ENCODE measurements around the gene CROCC2.

The CROCC2 gene

DNA sequence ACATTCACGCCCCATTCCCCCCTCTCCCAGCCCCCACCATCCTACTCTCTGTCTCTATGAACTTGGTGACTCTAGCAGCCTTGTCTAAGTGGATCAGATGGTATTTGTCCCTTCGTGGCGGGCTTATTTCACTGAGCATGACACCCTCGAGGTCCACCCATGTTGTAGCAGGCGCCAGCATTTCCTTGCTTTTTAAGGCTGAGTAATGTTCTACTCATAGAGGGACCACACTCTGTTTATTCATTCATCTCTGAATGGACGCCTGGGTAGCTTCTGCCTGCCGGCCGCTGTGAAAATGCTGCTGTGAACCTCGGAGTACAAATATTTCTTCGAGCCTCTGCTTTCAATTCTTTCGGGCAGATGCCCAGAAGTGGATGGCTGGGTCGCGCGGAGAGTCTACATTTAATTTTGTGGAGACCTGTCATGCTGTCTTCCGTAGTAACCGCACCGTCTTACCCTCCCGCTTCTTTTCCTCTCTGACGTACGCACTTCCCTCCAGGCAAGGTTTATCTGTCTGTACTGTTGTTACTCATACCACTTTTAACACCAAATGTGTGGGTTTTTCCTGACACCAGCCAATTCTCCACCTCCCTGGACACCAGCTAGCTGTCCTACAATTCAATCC lies 5.6 kb downstream of the CROCC2 start:
- DNase-seq = no peak

GRCh38 chr2:240912878-240913809 lies 7.0 kb downstream of the CROCC2 start:
- DNase-seq = no peak

- peak; percentile 80 for DNase-seq
Observed at GRCh38 chr2:240913810-240914644, 7.9 kb downstream of the CROCC2 start.

DNA sequence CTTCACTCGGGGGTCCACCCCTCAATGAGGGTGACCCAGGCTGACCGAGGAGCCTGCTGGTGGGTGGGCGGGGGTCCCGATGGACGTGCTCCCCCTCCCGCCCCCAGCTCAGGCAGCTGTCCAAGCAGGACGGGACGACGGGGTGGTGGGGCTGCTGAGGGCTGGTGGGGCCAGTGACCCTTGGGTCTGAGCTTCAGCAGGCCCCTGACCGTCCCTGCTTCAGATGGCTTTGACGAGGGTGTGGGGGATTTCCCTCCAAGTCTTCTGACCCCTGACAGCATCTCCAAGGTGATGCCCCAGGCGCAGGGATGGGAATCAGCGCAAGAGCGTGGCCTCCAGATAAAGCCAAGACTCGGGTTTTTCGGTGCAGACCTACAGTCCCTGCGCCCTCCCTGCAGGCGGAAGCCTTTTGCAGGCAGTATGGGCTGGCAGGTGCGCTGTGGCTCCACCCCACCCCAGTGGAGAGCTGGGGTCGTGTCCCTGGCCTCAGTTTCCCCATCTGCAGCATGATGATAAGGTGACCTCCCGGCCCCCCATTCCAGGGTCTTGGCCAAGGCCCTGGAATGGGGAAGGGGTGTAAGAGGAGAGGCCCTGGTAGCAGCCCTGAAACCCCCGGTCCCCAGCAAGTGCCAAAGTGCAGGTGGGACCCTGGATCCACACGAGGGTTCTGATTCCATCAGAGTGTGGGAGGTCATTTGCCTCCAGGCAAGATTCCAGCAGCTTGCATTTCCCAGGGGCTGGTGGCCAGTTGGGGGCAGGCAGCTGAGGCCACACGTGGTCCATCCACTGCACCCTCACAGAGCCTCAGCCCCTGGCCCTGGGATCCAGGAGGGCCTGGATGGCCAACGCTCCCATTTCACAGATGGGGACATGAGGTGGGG lies 8.7 kb downstream of the CROCC2 start:
- DNase-seq = no peak

- DNase-seq = no peak
Observed at GRCh38 chr2:240915526-240916341, 9.6 kb downstream of the CROCC2 start.

DNA sequence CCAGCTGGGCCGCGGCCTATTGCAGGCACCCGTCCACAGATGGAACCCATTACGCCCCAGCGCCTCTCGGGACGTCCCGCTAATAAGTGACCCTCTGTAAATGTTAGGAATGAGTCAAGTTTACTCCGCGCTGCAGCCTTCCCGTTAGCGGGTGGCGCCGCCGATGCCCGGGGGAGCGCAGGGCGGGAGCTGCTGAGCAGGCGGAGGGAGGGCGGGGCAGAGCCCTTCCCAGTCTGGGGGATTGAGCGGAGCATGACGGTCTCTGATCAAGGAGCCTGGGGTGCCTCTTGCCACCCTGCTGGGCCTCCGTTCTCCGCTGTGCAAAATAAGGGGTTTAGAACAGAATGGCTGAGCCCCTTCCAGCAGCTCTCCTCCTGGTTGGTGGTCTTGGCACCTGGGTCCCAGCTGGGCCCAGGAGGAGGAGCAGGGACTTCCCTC lies 10.5 kb downstream of the CROCC2 start:
- no peak for DNase-seq

GRCh38 chr2:240917009-240917683 lies 11.0 kb downstream of the CROCC2 start:
- DNase-seq = no peak

- no peak for DNase-seq
Observed at GRCh38 chr2:240917684-240918257, 11.6 kb downstream of the CROCC2 start.

DNA sequence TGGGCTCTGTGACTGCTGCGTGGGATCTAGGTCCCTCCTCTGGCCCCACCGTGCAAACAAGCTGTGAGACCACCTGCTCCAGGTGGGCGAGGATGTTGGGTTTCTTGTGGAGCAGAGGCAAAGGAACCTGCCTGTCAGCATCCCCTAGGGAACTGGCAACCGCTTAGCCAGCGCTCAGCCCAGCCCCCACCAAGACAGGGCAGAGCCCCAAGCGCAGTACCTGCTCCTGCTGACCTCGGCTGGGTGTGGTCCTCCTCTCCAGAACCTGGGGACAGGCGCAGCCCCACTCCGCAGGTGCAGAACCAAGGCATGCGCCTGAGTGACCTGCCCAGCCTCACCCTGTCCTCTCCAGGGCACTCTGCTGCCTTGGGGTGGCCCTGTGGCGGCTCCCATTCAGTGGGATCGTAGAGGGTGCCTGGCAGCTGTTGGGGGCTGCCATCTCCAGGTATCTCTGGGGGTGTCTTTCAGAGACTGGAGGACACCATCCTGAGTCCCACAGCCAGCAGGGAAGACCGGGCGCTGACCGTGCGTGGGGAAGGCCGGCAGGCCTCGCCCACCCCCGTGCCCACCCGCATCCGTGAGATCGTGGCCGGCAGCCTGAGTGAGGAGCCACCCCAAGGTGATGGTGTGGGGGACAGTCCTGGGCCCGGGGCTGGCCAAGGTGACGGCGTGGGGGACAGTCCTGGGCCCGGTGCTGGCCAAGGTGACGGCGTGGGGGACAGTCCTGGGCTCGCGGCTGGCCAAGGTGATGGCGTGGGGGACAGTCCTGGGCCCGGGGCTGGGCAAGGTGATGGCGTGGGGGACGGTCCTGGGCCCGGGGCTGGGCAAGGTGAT lies 12.3 kb downstream of the CROCC2 start:
- no peak for DNase-seq

GRCh38 chr2:240919161-240919781 lies 13.1 kb downstream of the CROCC2 start:
- peak; percentile 2 for DNase-seq

- peak; percentile 1 for DNase-seq
Observed at GRCh38 chr2:240919786-240920782, 13.9 kb downstream of the CROCC2 start.

DNA sequence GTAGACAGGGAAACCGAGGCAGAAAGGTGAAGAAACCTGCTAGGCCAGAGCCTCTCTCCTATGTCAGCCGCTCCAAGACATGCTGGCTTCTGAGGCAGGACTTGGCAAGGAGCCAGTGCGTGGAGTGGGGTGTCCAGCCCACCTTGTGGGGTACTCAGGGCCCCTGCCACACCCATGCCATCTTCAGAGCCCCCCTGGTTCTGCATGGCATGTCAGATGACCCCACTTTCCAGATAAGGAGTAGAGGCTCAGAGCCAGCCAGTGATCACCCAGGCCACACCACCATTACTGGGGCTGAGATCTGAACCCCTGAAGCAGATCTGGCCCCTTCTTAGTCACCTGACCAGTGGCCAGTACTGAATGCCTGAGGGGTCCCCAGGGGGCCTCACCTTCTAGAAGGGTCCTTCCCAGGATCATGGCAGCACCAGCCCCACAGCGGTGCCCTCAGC lies 14.7 kb downstream of the CROCC2 start:
- DNase-seq = peak; percentile 1

GRCh38 chr2:240921311-240921994 lies 15.3 kb downstream of the CROCC2 start:
- peak; percentile 4 for DNase-seq

DNA sequence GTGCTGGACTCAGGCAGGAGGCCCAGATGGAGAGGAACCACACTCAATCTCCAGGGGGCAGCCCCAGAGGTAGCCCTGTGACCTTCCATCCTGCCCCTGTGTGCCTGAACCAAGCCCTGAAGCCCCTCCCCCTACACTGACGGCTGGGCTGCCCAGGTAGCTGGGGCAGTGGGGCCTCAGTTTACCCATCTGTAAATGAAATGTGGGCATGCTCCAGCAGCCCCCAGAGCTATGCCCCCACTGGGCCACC lies 15.8 kb downstream of the CROCC2 start:
- peak; percentile 1 for DNase-seq

- DNase-seq = peak; percentile 2
Observed at GRCh38 chr2:240922245-240922981, 16.3 kb downstream of the CROCC2 start.

DNA sequence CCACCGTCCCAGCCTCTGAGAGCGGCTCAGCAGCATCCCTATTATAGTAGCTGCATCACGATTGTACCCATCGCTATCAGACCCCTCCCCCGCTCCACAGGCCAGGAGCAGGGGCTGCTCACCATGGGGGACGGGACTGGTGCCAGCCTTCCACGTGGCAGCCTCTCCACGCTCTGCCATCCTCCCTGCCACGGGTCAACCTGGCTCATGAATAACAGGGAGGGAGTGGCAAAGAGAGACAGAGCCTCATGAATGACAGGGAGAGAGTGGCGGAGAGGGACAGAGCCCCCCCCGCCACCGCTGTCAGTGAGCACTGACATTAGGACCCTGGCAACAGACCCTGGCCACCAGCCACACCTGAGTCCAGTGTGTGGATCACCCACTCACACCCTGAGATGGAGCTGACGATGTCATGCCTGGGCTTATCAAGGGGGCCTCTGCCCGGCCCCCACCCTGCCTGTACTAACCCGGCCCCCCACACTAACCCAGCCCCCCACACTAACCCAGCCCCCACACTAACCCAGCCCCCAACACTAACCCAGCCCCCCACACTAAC lies 16.9 kb downstream of the CROCC2 start:
- peak; percentile 9 for DNase-seq

All from activated CD4-positive, alpha-beta T cell treated with anti-CD3 and anti-CD28 coated beads for 48 hours (primary cell).